GM18873 (cell line): Measurements from ENCODE around the gene AP2M1.
"Not testable (repeated sequence)": the region's sequence is repeated elsewhere in the genome, so short reads cannot be mapped to it uniquely, and the experiment has no call there.

ENCODE experiments used
- ATAC-seq: cut with Tn5 transposase; IDR thresholded peaks from one replicate; pipeline ENCODE4 v1.9.1; 2021; ENCODE audit warnings: mild to moderate bottlenecking, moderate library complexity, moderate number of reproducible peaks; ENCODE audit not compliant: unreplicated experiment, low FRiP score

AP2M1 gene

DNA sequence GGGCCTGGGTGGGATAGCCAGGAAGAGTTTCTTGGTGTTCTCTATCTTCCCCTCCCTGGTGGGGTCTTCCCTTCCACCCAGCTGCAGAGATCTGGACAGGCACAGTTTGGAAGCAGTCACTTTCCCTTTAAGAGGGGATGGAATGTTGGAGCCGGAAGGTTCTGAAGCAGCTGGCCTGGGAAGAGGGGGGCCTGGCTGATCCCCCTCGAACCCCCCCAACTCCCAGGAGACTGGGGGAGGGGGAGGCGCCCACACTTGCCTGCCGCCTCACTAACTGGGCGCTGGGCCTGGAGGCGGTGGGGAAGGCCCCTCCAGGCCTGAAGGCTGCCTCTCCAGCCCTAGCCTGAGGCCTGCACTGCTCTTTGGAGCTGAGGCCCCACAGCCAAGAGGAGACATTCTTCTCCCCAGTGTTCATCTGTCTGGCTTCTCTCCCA lies 18.1 kb upstream of the AP2M1 start:
- no peak for ATAC-seq

DNA sequence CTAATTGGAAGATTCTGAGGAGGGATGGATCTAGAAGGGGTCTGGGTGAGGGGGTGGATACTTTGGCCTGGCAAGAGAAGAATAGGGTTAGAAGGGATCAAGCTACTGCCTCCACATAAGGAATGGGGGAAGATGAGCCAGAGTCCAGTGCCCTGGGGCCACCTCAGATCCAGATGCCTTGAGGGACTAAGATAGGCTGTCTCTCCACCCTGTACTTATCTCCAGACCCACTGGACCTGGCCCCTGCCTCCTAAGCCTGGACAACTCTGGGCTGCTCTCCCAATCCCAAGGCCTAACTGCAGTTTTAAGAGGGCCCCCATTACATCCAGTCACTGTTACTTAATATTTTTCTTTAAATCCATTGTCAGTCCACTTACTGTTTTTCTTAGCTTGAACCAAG lies 17.4 kb upstream of the AP2M1 start:
- no peak for ATAC-seq

DNA sequence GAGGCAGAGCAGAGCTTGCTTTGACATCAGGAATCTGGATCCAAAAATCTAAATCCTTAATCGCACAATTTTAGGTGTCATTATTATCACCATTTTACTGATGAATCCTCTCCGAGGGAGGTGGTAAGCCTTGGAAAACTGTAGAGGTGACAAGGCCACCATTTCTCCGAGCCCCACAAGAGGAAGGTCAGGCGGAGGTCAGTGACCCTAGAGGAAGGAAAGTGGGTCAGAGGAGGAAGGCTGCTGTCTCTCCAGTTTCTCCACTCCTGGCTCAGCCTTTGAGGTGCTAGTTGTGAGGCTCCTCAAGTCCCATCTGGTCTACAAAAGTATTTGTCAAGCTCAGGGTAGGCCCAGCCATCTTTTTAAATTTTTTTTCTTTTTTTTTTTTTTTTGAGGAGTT lies 16.3 kb upstream of the AP2M1 start:
- ATAC-seq, result no peak

DNA sequence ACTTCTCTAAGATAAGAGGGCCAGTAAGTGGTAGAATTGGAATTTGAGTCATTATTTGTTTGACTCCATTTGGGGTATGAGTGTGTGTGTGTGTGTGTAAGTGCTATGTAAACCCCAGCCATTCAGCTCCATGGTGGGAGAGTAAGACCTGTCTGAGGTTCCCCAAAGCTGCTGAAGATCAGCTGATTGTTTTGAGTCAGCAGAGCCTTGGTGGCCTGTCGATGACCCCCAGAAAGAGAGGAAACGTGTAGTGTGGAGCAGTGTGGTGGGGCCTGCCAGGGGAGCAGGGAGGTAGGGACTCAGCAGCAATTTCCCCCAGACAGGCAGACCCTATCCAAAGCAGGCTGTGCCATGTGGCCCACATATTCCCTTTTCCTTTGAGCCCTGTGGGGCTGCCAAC lies 14.2 kb upstream of the AP2M1 start:
- no peak for ATAC-seq

DNA sequence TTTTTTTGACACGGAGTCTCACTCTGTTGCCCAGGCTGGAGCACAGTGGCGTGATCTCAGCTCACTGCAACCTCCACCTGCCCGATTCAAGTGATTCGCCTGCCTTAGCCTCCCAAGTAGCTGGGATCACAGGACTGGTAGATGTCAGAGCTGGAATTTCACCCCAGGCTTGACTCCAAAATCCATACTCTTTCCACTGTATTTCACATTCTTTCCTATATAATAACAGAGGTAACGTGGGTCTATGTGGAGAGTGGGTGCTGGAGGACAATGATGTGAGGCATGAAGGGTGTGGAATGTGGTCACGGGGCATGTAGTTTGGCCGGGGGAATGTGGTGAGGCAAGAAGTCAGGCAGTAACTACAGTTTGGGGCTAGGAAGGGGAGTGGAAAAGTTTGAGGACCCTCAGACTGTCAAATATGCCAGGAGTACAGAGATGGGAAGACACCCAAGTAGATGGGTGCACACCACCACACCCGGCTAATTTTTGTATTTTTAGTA lies 12.0 kb upstream of the AP2M1 start:
- not testable (repeated sequence) for ATAC-seq

DNA sequence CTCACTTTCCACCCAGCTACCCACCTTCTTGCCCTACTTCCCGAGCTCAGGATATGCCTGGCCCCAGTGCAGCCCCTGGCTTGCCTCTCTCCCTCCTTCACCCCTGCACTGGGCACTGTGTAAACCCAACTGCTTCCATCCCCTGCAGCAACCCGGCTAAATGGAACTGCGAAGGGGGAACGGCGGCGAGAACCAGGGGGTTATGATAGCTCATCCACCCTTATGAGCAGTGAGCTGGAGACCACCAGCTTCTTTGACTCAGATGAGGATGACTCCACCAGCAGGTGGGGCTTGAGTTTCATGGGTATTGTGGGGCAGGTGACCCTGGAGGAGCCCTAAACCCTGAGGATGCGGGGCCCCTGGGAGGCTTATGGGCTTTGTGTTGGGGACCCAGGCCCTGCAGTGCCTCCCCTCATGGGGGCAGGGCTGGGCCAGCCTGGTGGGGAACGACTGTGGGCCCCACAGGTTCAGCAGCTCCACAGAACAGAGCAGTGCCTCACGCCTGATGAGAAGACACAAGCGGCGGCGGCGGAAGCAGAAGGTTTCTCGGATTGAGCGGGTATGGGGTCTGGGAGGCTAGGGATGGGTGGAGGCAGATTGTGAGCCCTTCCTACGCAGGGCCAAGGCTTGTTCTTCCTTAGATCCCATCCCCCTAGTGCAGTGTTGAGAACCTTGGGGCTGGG lies 9.9 kb upstream of the AP2M1 start:
- no peak for ATAC-seq

DNA sequence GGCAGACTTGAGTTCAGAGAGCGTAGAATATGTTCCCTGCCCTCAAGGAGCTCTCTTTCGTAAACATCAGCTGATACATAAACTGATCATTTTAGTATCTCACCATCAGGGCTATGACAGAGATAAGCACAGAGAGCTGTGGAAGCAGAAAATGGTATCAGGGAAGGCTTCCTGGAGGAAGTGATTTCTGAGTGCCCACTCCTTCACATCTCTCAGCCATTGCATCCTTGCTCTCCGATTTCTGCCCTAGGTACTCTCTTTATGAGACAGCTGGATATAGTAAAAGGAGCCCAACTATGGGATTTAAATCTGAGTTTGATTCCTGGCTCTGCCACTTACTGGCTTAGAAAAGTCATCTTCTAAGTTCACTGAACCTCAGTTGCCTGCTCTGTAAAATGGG lies 9.1 kb upstream of the AP2M1 start:
- no peak for ATAC-seq

DNA sequence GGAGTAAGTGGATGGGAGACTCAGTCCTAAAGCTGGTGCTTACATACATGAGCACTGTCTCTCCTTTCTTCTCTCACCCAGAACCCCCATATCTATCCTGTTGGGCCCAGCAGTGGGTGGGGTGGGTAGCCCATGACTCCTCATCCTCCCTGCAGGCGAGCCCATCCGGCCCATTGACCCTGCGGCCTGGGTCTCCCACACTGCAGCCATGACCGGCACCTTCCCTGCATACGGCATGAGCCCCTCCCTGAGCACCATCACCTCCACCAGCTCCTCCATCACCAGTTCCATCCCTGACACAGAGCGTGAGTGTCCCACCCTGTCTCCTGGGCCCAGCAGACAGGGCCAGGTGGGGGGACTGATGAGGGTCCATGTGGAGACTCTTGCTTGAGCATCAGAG lies 8.0 kb upstream of the AP2M1 start:
- no peak for ATAC-seq

DNA sequence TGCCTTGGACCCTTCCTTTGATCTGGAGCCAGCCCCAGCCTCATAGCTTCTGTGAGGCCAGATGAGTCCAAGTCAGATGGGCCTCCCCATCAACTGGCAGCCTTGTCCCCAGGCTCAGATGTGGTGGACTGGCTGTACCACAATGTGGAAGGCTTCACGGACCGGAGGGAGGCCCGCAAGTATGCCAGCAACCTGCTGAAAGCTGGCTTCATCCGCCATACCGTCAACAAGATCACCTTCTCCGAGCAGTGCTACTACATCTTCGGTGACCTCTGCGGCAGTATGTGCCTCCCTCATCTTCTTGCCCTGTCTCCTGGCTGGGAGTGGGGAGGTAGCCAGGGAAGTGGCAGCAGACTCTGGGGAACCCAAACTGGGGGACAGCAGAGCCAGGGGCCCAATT lies 6.9 kb upstream of the AP2M1 start:
- ATAC-seq, result no peak

DNA sequence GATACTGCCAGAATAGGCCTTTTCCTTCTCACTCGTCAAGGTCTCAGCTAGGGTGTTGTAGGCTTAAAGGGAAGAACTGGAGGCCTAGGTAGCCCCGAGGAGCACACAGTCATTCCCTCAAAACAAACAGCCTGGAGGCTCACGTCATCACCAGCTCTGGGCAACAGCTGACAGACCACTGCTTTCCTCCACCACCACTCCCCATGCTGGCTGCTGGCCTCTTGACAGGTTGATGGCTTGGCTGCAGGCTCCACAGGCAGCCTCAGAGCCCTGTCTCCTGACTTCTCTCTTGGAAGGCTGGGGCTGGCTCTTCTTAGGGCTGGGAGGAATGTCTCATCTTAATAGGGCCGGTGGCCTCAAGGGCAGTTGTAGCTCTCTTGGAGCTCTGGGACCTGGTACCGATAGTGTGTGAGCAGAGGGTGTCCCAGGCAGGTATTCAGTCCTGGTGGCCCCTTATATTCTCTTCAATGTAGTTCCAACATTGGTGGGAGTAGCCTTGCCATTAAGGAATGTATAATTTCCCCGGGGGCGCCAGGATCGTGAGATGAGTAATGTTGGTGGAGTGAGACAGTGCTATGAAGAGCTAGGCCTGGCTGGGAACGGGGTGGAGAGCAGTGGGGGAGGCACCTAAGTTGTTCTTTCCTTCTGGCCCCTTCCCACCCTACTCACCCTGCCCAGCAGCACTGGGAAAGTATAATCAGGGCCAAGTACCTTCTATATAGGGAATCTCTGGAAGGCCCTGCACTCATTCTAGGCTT lies 6.1 kb upstream of the AP2M1 start:
- ATAC-seq, result no peak

DNA sequence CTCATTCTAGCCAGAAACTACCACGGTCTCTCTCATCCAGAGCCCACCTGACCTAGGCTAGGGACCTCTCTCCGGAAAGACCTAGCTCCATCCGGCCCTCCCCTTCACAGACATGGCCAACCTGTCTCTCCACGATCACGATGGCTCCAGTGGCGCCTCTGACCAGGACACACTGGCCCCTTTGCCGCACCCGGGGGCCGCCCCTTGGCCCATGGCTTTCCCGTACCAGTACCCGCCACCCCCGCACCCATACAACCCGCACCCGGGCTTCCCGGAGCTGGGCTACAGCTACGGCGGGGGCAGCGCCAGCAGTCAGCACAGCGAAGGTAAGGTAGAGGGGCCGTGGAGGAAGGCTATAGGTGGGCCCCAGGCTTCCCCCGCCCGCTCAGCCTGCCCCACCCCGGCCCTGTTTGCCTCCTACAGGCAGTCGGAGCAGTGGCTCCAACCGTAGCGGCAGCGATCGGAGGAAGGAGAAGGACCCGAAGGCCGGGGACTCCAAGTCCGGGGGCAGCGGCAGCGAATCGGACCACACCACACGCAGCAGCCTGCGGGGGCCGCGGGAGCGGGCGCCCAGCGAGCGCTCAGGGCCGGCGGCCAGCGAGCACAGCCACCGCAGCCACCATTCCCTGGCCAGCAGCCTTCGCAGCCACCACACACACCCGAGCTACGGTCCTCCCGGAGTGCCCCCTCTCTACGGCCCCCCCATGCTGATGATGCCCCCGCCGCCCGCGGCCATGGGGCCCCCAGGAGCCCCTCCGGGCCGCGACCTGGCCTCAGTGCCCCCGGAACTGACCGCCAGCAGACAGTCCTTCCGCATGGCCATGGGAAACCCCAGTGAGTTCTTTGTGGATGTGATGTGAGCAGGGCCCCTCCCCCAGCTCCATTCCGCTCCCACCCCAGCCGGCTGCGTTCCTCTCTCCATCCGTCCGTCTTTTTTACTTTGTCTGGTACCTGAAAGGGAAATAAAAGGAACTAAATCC lies 4.5 kb upstream of the AP2M1 start:
- ATAC-seq, result no peak

DNA sequence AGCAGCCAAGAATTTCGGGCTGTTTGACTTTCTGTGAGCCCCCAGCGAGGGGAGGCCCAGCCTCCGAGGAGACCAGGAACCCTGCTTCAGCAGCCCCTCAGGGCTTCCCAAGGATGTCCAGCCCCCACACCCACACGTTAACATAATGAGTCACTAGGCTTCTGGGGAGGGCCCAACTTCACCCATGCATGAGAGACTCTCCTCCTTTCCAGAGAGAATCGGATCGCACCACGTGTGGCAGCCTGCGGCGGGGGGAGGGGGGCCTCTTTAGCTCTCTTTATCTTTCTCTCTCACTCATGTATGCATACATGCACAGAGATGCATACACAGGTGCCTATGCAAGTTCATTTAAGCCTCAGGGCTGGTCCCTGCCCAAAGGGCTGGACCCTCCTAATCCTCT lies 3.1 kb upstream of the AP2M1 start:
- ATAC-seq, result no peak

DNA sequence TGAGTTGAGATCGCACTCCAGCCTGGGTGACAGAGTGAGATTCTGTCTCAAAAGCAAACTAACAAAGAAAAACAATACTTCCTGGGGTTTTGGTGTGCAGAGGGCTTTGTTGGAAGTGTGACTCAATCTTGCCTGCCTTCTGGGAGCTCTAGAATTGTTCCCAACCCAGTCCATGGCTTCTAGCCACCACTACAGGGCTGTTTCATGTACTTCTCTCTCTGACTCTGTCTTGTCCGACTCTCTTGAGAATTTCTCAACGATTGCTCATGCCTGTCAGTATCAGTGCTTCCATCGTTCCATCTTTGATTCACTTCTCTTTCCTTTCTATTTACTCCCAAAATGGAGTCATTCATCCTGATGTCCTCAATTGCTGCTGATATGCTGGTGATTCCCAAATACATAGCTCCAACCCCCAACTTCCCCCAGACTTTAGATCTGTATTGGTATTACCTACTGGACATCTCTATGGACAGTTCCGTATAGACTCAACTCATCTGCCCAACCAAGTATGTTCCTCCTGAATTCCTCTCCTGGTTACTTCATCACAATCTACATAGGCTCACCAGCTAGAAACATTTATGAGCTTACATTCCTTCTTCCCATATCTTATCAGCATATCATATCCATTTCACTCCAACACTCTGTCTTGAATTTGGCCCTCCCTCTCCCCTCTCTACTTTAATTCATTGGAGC lies 1.8 kb upstream of the AP2M1 start:
- ATAC-seq, result no peak

DNA sequence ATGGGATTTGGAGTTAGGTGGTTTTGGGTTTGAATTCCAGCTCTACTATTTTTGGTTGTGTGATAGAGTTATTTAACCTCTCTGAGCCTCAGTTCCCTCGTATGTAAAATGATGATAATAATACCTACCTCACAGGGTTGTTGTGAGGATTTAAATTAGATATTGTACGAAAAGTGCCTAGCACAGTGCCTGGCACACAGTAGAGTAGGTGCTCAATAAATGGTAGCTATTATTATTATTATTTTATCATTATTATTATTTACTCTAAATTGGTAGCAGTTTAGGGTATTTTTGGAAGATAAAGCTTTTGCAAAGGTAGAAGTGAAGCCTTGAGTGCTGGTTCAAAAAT lies 1.3 kb upstream of the AP2M1 start:
- ATAC-seq, result no peak

DNA sequence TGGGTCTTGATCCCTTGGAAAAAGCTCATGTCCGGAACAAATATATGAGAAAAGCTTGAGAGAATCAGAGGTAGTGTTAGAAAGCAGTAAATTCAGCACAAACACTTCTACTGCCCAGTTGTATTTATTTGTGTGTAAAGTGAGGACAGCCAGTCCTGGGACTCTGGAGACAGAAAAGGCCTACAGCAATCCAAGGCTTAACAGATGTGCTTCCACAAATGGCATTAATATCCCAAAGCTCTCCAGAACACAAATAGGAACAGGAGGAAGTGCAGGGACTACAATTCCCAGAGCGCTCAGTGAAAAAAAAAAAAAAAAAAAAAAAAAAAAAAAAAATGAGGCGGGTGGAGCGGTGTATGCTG lies 390 bp upstream of the AP2M1 start:
- no peak for ATAC-seq

DNA sequence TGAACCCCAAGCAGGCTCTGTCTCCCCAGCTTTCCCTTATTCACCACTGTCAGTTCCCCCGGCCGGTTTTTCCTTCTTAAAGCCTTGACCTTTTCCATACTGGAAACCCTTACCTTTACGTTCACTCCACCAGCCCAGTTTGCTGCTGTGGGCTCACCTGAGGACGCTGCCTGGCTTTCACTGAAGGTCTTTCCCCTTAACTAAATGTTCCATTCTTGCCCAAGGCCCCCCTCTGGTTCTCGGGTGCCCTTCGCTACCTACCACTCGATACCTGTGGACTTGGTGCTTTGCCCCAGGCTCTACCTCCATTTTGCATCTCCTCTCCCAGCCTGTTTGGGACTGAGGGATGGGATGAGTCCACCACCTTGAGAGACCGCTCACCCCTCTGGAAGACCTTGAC lies 851 bp downstream of the AP2M1 start:
- ATAC-seq, result no peak

DNA sequence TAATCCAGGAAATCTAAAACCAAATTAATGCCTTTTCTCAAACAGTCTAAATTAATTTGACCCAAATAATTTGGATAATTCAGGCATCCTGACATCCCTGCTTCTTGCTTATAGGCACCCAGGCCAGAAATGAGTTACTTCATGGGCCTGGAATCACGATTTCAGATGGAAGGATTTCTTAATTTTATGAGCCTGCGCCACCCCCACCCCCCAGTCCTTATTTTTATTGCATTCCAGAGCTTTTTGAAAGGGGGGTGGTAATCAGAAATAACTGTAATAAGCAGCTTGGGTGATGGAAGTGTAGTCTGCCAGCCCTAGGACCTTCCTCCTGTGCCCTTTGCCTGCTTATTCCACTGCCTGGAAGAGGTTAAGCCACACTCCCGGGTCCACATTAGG lies 1.3 kb downstream of the AP2M1 start:
- no peak for ATAC-seq

DNA sequence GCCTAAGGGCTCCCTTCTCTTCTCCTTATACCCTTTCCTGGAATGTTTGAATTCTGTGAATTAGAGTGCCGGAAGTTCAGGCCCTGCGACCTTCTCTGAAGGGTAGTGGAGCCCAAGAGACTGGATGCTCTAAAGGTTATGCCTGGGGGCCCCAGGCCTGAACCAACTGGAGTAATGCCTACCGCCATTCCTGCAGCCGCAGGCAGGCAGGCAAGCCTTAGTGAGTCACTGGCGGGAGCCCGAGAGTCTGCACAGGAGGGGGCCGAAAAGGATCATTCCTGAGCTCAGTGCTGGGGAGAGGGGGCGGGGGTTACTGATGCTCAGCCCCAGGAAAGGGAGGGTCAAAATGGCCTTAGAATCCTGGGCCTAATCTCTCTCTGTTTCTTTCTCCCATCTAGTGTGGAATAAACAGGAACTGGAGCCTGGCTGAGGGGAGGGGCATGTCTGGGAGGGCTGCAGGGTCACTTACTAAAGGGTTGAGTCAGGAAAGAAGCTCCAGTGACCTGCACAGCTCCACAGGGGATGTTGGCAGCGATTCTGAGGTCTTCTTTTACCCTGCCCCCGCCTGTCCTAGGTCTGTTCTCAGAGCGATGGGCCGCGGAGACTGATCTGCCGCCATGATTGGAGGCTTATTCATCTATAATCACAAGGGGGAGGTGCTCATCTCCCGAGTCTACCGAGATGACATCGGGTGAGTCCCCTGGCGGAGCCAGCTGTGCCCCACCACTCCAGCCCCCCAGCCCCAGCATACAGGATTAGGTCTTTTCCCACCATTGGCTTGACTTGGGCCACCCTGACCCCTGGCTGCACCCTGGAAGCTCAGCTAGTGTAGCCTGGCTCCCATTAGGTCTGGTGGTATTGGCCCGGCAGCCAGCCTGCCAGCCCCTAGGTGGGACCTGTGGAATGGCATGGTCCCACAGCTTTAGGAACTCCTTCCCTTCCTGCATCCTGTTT lies 2.0 kb downstream of the AP2M1 start:
- ATAC-seq, result no peak

DNA sequence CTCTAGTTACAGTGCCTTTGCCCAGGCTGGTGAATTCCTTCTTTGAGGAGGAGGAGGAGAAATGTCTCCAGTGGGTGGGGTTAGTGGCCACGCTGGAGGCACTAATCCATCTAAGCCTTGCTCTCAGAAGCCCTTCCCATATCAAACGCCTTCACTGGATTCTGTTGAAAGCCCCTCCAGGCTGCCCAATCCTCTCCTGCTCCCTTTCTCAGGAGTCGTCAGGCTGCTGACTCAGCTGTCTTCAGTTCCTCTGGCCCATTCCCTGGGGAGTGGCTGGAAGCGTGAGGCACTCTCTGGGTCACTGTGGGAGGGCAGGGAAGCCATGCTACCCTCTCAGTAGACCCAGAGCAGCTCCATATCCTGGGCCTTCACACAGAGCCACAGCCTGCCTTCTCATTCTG lies 2.7 kb downstream of the AP2M1 start:
- no peak for ATAC-seq
